ENCODE measurements around the gene EXOC3.

The EXOC3 gene

DNA sequence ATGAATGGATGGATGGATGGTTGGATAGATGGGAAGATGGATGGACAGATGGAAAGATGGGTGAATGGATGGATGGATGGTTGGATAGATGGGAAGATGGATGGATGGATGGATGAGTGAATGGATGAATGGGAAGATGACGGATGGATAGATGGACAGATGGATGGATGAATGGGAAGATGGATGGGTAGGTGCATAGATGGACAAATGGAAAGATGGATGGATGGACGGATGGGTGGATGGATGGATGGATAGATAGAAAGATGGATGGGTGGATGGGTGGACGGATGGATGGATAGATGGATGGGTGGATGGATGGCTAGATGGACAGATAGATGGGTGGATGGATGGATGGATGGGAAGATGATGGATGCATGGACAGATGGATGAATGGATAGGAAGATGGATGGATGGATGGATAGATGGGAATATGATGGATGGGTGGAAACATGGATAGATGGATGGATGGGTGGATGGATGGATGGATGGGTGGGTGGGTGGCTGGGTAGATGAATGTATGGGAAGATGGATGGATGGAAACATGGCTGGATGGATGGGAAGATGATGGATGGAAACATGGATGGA is 16.5 kb upstream of the EXOC3 start:
- no peak for DNase-seq
- no peak for ATAC-seq

DNA sequence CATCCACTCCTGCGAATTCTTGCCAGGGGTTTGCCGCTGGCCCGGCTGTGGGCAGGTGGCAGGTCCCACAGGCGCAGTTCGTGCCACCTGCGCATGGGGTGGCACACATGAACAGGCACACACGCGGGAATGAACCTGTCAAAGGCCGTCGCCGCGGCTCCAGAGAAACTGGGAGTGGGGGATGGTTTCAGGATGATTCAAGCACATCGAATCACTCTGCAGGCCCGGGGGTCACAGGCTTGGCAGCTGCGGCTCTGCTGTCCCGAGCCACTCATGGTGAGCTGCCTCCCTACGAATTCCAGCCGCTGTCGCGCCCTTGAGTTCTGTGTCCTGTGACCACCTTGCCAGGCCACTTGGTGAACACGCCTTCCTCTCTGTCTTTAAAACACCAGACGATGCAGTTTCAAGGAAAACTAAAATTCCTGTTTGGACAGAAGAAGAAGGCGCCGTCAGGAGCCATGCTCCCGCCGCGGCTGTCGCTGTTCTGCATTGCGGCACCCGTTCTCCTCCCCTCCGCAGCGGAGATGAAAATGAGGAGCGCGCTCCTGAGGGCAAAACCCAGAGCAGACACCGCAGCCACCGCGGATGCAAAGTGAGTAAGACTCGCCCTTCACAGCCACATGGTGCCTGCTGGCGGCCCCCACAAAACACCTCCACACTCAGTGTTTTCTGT is 15.4 kb upstream of the EXOC3 start:
- ATAC-seq = no peak
- DNase-seq = no peak

DNA sequence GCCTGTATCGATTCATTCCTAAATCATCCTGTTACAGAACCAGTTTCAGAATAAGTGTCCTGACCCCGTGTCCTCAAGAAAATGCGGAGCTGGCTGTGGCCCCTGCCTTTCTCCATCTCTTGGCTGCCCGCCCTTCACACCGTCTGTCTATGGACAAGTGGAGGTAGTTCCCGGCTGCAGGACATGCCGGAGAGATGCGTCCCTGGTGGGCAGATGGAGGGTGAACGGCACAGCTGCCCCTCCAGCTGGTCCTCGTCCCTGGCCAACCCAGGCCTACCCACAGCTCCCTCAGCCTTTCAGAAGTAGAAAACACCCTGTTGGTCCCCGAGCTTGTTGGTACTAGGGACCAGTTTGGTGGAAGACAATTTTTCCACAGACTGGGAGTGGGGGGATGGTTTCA is 14.8 kb upstream of the EXOC3 start:
- ATAC-seq = no peak

DNA sequence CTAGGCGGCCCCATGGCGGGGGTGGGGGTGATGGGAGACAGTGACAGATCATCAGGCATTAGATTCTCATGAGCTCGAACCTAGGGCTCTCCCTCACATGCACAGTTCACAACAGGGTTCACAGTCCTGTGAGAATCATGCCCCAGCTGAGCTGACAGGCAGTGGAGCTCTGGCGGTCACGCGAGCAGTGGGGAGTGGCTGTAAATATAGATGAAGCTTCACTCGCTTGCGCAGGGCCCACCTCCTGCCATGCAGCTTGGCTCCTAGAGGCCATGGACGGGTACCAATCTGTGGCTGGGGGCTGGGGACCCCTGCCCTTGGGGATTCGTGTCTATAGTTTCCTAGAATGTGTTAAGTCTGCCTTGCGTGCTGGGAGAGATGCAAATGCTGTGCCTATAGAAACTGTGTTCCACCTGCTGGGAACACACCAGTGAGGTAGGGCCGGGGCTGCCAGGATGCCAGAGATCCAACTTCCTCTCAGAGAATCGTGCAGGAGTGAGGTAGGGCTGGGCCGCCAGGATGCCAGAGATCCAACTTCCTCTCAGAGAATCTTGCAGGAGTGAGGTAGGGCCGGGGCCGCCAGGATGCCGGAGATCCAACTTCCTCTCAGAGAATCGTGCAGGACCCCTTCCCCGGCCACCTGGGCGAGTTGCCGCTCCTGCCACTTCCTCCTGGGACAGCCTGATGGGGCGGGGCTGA is 14.1 kb upstream of the EXOC3 start:
- DNase-seq = no peak
- ATAC-seq = no peak

More for the DNA sequence above, 14.8 kb upstream of the EXOC3 start:
- DNase-seq = no peak

DNA sequence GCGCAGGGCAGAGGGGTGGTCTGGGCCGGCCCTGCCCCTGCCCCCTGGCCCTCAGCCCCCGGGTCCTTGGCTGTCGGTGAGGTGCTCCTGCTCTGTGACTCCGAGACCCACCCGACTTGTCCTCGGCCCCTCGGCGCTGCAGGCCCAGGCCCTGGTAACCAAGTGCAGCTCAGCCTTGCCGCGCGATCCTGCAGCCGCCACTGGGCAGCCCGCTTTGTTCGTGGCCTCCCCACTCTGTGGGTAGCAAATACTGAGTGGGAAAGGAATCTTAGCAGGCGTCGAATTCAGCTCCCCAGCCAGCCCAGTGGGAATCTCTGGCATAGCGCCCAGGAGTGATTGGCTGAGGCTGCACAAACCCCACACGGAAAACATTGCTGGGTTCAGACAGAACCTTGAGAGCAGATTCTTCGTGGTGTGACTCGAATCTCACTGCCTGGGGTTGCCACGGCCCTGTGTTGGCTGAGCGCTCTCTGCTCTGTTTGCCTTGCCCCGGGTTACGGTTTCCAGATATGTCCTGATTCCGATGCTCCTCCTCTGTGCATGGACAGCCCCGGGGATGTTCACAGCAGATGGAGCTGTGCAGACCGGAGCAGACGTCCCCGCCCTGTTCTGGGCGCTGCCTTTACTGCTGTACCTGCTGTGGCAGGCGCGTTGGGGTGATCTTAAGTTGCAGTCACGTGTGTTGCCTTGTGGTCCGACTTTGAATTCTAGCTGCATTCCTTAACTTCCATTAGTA is 13.4 kb upstream of the EXOC3 start:
- ATAC-seq = no peak
- DNase-seq = no peak

DNA sequence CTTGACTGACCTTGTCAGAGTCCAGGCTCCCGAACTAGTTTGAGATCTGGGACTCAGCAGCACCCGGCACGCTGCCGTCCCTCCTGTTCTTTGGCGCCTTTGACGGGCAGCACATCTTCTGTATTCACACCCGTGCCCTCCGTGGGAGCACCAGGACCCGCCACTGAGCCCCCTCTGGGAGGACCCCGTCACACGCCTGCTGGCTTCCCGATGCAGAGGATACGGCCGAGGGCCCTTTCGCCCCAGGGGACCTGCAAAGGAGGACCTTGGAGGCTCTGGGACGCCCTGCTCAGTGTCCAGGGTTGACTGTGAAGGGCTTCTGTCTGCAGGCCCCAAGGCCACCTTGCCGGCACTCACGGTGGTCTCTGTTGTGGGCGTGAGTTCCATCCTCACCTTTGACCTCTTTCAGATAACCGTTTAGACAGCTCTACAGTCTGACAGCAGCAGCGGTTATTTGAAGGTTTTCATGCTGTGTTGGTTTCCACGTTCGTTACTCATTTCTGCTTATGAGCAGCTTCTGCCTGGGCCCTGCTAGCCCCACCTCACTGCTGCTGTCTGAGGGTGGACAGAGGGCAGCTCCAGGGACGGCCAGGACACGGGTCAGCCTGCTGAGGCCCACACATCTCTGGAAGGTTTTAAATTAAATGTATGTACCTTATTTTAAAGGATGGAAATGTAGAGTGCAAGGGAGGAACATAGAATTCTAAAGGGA is 12.6 kb upstream of the EXOC3 start:
- ATAC-seq = no peak
- no peak for DNase-seq

DNA sequence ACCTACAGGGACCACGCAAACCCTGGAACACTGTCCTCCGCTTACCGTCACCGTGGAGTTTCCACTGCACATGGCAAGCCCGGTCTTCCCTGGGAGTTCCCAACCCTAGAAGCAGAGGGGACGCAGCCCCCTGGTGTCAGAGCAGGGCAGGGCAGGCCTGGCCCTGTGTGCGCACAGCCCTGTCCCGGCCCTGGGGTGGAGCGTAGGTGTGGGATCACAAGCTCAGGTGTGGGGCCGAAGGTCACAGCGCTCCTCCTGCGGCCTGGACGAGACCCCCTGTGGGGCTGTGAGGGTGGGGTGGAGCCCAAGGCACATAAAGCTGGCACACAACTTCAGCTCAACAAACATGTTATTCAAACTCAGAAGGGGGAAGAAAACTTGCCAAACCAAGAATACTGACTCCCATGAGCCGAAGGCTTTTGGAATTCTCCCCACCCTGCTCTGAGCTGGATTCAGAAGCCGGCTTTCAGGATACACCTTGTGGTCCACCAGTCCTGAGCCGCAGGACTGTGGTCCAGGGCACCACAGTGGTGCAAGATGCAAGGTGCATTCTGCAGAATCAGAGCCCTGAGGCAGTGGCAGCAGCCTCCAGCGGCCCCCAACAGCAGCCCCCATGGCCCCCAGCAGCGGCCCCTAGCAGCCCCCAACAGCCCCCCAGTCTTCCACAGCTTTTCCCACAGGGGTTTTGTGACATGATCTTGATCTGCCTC is 11.8 kb upstream of the EXOC3 start:
- ATAC-seq = peak; percentile 80
- peak; percentile 71 for DNase-seq

DNA sequence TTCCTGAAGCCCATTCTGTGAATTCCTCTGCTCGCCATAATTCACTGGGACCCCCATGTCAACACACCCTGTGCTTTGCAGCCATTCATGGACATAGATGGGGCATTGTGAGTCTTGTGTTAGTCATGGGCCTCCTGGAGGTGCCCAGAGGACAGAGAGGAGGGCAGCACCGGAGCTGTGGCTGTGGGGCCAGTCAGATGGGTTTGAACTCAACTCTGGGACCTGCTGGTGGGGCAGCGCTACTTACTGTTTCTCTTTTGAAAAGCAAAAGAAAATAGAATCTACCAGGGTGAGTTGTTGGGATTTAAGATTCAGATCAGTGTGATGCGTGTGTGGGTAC is 11.3 kb upstream of the EXOC3 start:
- ATAC-seq (no peak), DNase-seq (no peak)

DNA sequence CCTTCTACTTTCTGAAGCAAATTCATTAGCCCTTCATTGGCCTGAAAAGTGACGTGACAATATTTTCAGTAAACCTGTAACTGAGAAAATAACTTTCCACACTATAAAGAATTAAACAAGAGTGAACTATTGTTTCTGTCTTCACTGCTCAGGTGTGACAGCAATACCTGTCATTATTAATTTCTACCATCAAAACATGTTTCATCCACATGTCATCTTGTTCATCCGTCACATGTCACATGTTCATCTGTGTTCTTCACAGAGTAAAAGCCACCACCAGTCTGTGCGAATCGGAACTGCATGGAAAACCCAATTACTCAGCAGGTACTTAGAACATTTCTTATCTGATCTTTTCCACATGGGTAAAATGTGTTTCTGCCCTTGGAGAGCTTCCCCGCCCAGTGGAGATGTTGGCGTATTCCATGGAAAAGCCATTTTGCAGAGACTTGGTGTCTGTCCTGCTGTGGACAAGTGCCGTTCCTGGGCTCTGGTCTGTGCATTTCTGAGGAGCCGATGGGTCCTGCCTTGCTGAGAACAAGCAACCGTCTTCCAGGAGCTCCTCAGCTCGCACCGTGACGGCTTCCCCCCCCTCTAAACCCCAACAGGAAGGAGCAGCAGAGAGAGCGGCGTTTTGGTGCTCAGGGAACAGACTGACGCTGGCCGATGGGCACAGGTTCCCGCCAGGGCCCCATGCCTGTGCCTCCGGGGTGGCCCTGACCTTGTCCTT is 10.6 kb upstream of the EXOC3 start:
- no peak for DNase-seq
- no peak for ATAC-seq

DNA sequence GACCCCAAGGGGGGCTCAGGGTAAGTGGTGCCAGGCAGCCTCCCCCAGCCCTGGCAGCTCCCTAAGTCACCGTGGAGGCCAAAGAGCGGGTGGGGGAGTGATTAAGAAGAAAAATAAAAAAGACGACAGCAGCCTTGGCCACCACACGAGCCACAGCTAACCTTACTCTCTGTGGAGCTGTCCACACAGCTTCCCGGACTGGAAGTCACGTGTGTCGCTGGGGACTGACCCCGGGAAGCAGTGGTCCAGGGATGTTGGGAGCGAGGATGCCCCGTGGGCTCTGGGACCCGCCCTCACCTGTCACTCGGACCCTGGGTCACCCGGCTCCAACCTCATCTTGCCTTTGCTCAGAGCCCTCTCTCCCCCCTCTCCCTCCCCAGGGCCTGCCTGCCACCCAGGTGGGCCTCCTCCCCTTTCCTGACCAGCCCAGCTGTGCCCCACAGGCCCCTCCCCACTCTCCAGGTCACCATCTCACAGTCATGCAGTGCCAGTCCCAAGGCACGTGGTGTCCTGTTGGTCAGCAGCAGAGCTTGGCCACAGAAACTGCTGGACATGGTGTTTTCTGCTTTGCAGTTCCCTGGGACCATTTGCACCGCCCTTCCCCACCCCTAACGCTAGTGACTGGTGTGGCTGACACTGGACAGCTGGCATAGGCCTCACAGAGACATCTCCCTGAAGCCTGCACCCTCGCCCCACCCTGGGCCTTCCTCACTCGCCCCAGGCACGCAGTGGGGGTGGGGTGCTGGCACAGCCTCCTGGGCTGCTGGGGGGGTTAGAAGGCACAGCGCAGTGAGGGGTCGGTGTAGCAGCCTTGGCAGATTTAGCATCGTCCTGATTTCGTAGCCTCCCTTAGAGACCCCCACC is 9.8 kb upstream of the EXOC3 start:
- DNase-seq (peak; percentile 1), ATAC-seq (no peak)

DNA sequence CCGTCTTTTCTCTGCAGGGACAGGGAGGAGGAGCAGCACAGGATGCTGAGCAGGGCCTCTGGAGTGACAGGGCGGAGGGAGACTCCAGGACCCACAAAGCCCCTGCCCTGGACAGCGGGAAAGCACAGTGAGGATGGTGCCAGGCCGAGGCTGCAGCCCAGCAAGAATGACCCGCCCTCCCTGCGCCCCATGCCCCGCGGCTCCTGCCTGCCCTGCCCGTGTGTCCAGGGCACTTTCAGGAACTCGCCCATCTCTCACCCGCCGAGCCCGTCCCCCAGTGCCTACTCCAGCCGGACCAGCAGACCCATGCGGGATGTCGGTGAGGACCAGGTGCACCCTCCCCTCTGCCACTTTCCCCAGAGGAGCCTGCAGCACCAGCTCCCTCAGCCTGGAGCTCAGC is 9.1 kb upstream of the EXOC3 start:
- ATAC-seq = no peak
- DNase-seq = no peak

DNA sequence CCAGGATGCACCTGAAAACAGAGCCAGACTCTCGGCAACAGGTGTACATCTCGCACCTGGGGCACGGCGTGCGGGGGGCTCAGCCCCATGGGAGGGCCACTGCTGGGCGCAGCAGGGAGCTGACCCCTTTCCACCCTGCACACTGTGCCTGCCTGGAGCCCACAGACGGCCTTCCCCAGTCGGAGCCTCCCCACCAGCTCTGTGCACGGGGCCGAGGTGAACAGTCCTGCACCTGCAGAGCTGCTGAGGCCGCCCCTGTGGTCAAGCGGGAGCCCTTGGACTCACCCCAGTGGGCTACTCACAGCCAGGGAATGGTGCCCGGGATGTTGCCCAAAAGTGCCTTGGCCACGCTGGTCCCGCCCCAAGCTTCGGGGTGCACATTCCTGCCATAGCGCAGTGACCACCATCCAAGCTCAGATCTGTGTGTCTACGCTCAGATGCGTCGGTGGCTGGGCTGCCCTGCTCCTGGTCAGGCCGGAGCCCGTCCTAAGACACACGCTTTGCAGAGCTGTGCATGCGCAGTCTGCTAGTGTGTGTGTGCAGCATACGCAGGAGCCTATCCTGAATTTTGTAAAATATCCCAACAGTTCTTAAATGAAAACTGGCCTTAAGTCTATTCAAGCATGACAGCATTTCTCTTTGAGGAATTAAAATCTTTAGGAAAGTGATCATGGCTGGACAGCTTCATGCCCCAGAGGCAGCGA is 8.4 kb upstream of the EXOC3 start:
- ATAC-seq = no peak
- peak; percentile 2 for DNase-seq

DNA sequence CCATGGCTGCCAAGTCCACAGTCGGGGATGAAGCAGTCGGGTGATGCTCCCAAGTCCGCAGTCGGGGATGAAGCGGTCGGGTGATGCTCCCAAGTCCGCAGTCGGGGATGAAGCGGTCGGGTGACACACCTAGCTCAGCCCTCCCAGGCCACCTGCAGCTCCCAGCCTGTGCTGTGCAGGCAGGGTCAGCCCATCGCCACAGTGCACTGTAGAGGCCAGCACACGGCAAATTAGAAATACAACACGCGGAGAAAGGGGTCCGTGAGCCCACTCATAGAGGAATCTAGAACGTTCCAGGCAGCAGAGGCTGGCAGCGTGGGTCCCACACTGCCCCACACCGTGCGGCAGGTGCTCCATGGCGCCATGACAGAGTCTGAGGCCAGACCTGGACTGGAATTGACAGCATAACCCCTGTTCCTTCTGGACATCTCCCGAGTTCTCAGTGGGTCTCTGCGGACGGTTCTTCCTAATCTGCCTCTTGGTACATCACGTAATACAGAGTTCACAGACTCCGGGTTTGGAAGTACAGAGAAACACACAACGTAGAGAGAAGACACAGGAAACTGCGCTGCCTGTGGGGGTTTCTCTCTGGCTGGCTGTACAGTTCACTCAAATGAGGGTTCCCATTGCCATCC is 7.7 kb upstream of the EXOC3 start:
- ATAC-seq = no peak

DNA sequence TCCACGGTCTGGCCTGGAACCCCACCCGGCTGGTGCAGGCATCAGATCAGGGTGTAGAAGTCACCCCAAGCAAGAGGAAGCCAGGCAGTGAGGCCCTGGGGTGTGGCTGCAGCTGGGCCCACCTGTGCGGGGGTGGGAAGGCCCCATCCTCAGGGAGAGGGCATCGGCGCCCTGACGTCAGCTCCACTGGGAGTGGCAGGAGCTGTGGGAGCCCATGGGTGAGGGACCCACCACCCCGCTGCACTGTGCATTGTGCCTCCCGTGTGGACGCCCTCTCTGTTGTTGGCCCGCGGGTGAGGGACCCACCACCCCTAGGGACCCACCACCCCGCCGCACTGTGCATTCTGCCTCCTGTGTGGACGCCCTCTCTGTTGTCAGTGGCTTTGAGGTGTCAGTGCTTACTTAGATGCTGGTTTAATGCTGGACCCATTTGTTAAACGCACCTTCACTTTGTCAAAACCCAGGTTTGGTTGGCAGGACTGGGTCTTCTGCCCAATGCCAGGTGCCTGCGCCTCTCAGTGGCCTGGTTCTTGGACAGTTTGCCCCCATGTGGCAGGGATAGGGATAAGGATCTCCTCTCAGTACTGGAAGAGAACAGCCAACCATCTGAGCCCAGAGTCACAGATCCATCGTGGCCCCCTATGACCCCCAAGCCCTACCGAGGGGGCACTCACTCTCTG is 6.9 kb upstream of the EXOC3 start:
- peak; percentile 38 for ATAC-seq
- DNase-seq = no peak

More for the DNA sequence above, 7.7 kb upstream of the EXOC3 start:
- no peak for DNase-seq

DNA sequence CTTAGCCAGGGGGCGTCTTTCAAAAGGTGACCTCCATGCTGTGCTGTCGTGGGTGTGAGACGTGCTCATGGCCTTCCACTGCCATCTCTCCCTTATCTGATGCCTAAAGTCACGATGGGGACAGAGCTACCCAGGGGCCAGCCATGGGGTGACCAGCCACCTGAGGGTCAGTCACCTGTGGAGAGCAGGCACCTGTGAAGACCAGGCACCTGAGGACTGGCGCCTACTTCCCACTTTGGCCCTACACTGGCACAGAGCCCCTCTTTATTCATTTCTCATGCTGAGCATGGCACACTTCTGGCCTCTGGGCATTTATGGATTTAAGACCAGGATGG is 6.4 kb upstream of the EXOC3 start:
- ATAC-seq (no peak), DNase-seq (no peak)

DNA sequence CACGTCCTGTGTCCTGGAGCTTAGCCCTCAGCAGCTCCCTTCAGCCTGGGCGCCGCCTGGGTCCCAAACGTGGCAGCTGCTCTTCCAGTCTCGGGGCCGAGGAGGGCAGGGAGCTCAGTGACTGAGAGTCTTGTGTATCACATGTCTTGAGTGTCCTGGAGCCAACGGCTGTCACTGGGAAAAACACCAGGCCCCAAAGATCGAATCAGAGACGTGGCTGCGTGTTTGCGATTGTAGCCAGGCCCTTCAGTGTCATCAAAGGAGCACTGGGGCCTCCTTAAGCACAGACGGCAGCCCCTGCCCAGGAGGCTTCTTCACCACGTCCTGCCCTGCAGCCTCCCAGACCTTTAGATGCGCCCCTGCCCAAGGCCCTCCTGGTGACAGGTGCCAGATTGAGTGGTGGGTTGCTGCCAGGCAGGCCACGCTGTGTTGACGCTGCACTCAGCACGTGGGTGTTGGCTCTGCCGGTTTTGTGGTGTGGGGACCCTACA is 5.7 kb upstream of the EXOC3 start:
- DNase-seq = no peak
- no peak for ATAC-seq

DNA sequence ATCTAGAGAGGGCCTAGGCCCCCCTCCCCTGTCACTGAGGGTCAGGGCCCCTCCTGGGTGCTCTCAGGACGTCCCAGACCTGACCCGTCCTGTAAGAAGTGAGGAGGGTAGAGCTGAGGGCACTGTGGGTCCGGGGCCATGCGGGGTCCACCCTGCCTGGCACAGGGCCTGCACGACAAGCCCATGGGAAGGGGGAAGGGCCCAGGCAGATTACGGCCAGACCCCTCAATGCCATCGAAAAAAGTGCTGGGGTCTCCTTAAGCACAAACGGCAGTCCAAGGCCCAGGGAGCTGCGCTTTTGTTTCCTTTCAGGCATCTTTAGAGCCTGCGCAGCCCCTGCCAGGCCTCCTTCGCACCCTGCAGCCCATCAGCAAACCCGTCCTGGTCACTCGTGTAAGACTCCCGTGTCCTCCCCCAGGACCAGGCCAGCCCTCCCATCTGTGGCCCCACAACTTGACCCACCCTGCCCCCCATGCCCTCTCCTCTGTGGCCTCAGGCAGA is 4.4 kb upstream of the EXOC3 start:
- no peak for ATAC-seq
- no peak for DNase-seq

DNA sequence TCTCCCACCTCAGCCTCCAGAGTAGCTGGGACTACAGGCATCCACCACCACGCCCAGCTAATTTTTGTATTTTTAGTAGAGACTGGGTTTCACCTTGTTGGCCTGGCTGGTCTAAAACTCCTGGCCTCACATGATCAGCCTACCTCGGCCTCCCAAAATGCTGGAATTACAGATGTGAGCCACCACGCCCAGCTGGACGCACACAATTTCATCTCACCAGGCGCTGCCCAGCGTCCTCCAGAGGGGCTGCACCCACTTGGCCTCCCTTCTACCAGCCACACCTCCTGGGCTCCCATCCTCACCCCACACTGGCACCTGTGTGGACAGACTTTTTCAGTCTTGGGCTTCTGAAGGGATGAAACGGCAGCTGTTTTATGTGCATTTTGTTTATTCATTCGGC is 3.8 kb upstream of the EXOC3 start:
- ATAC-seq = no peak

More for the DNA sequence above, 3.8 kb upstream of the EXOC3 start:
- no peak for DNase-seq
